RWPE1 (cell line): ENCODE results near the gene VPS54.
A peak's percentile ranks its signal among the peaks of the same experiment; 100 is the strongest.

Source experiments
- CTCF ChIA-PET: fragments of 350-600 bp; sonication (Branson Sonifier 250); formaldehyde crosslinking; extraction: SDS; loops from one replicate; lab custom pipeline; 2021; lab: Yijun Ruan, JAX
- POLR2A ChIA-PET: fragments of 400-600 bp; formaldehyde crosslinking; extraction: SDS; loops from one replicate; lab custom pipeline; 2020; ENCODE audit warnings: antibody characterized with exemption; ENCODE audit not compliant: low non-redundant PET; lab: Yijun Ruan, JAX
- DNase-seq: peaks from one replicate; pipeline ENCODE4 v3.0.0; 2012; ENCODE audit warnings: low spot score
- H3K27ac ChIP-seq: fragments of 450-650 bp; 2 replicates; pipeline ENCODE4 v1.5.1; 2017
- CTCF ChIP-seq: fragments of 450-650 bp; conservative IDR thresholded peaks from 2 replicates; pipeline ENCODE4 v1.5.1; 2017; ENCODE audit warnings: low read depth, mild to moderate bottlenecking

VPS54 gene

DNA sequence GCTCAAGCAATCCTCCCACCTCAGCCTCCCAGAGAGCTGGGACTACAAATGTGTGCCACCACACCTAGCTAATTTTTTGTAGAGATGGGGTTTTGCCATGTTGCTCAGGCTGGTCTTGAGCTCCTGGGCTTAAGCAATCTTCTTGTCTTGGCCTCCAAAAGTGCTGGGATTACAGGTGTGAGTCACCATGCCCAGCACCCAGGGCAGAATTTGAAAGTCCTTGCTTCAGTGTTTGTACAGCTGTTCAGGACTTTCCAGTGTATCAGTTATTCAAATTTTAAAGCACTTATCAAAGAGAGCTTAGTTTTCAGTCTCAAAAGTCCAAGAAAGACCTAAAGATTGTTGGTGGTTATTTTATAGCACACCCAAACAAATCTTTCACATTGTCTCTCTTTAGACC is 43.6 kb upstream of the VPS54 start:
- peak overlapping the region; percentile 55 for H3K27ac ChIP-seq
- ChIA-PET POLR2A (no interaction called here), CTCF (interaction anchor here (0.6 to 0.7 kb wide), 2 partner anchors 8 to 265 kb away, joined by 5 to 7 read pairs; no protein-coding TSS in a partner anchor)
- TF ChIP-seq CTCF: no peak
- no peak for DNase-seq

DNA sequence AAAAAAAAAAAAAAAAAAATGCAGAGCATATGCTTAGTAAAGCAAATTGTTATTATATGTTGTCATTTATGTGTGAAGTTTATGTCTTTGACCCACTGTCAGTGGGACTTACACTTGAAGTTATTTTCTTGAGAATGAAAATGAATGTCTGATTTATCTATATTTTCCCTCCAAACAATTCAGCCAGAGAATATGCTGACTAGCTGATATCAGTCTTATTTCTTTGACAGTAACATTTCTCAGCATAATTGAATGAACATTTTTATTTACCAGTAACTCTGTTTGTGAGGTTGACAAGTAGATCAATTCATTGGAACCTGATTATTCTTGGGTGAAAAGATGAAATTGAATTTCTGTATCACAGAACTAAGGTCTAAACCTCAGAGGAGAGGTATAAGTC is 40.0 kb upstream of the VPS54 start:
- ChIA-PET CTCF (interaction anchor here (2.2 kb wide), 1 partner anchor 9 kb away, joined by 5 read pairs; no protein-coding TSS in a partner anchor), POLR2A (no interaction called here)
- no peak for TF ChIP-seq CTCF
- H3K27ac ChIP-seq: no peak overlapping the region
- no peak for DNase-seq

DNA sequence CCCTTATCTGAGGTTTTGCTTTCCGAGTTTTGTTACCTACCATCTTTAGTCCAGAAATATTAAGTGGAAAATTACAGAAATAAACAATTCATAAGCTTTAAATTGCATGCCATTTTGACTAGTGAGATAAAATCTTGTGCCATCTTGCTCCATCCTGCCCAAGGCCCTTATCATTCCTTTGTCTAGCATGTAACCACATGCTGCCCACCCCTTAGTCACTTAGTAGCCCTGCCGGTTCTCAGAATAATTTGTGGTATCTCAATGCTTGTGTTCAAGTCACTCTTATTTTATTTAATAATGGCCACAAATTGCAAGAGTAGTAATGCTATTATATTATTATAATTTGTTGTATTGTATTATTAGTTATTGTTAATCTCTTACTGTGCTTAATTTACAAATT is 36.8 kb upstream of the VPS54 start:
- no peak for TF ChIP-seq CTCF
- POLR2A ChIA-PET: no interaction called here
- DNase-seq: peak; percentile 52
- no peak overlapping the region for H3K27ac ChIP-seq
- CTCF ChIA-PET: interaction anchor here (0.9 kb wide), 1 partner anchor 10 kb away, joined by 3 read pairs; no protein-coding TSS in a partner anchor

GRCh38 chr2:64054161-64054915 is 35.1 kb upstream of the VPS54 start:
- DNase-seq: no peak
- TF ChIP-seq CTCF: no peak
- H3K27ac ChIP-seq: no peak overlapping the region
- CTCF ChIA-PET: interaction anchor here (0.6 kb wide), 1 partner anchor 259 kb away, joined by 4 read pairs; no protein-coding TSS in a partner anchor
- POLR2A ChIA-PET: no interaction called here

- H3K27ac ChIP-seq: no peak overlapping the region
- peak; percentile 8 for DNase-seq
- POLR2A ChIA-PET: no interaction called here
- no peak for TF ChIP-seq CTCF
- CTCF ChIA-PET: no interaction called here
These were observed 33.4 kb upstream of the VPS54 start for GRCh38 chr2:64052463-64053241.

GRCh38 chr2:64049633-64050220 is 30.5 kb upstream of the VPS54 start:
- CTCF ChIA-PET: interaction anchor here (0.5 to 2.9 kb wide), 26 partner anchors 9 to 1583 kb away, joined by 3 to 64 read pairs (median 4); no protein-coding TSS in a partner anchor
- peak; percentile 86 for TF ChIP-seq CTCF
- peak overlapping the region; percentile 29; the same call in 1 of the 2 replicates for H3K27ac ChIP-seq
- peak; percentile 65 for DNase-seq
- POLR2A ChIA-PET: interaction anchor here (0.8 kb wide), 1 partner anchor 263 kb away, joined by 3 read pairs; no protein-coding TSS in a partner anchor
